ENCODE data around the gene C1orf226.

GRCh38 chr1:162349635-162350330, 31.7 kb upstream of the C1orf226 start:
- TF ChIP-seq POLR2A (IDR thresholded peaks at IDR 0.05; ENCODE audit: low read depth) (no peak), CTCF (IDR thresholded peaks at IDR 0.05) (no peak)

Measured in esophagus muscularis mucosa (tissue), 3 donors.